GM23338 (cell line): ENCODE measurements around the gene SSH2. TPM values are rescaled to one million over a fixed set of nuclear protein-coding genes. Genes with fewer than 3 reads are reported as not detected.

Experiments used
- ATAC-seq: fragments of 200-7000 bp; cut with Tn5 transposase; 3 replicates; pipeline ENCODE4 v1.9.1; 2020
- DNase-seq: peaks from one replicate; pipeline ENCODE4 v3.0.0-alpha.2; 2015; ENCODE audit warnings: low spot score
- H2AFZ ChIP-seq: fragments of 200-600 bp; sonication (generic); 2 replicates; pipeline ENCODE4 v1.8.0; 2016; ENCODE audit warnings: antibody characterized with exemption, mild to moderate bottlenecking, moderate library complexity
- H3F3A ChIP-seq: fragments of 200-600 bp; sonication (generic); replicated peaks from 2 replicates; pipeline ENCODE4 v1.8.0; 2017; ENCODE audit warnings: antibody characterized with exemption, mixed run types, low read depth
- H3K27ac ChIP-seq: fragments of 200-600 bp; sonication (generic); 2 replicates; pipeline ENCODE4 v1.6.1; 2016; ENCODE audit warnings: low read depth
- H3K27me3 ChIP-seq: fragments of 200-600 bp; sonication (generic); 2 replicates; pipeline ENCODE4 v1.8.0; 2016; ENCODE audit warnings: mild to moderate bottlenecking, mixed run types, moderate library complexity; ENCODE audit not compliant: insufficient read depth
- H3K36me3 ChIP-seq: fragments of 200-600 bp; sonication (generic); 2 replicates; pipeline ENCODE4 v1.8.0; 2016; ENCODE audit warnings: mild to moderate bottlenecking; ENCODE audit not compliant: insufficient read depth
- H3K4me1 ChIP-seq: fragments of 200-600 bp; sonication (generic); 2 replicates; pipeline ENCODE4 v1.8.0; 2016; ENCODE audit warnings: mild to moderate bottlenecking, moderate library complexity; ENCODE audit not compliant: insufficient read depth
- H3K4me2 ChIP-seq: fragments of 200-600 bp; sonication (generic); 2 replicates; pipeline ENCODE4 v1.7.1; 2017; ENCODE audit warnings: mixed run types
- H3K4me3 ChIP-seq: fragments of 200-600 bp; sonication (generic); 2 replicates; pipeline ENCODE4 v1.6.1; 2016; ENCODE audit warnings: mixed run types
- H3K79me2 ChIP-seq: fragments of 200-600 bp; sonication (generic); replicated peaks from 2 replicates; pipeline ENCODE4 v1.8.0; 2017; ENCODE audit warnings: mild to moderate bottlenecking; ENCODE audit not compliant: insufficient read depth
- H3K9me2 ChIP-seq: fragments of 200-600 bp; sonication (generic); 2 replicates; pipeline ENCODE4 v1.8.0; 2017; ENCODE audit not compliant: insufficient read depth
- H4K20me1 ChIP-seq: fragments of 200-600 bp; sonication (generic); replicated peaks from 2 replicates; pipeline ENCODE4 v1.8.0; 2017; ENCODE audit warnings: mild to moderate bottlenecking; ENCODE audit not compliant: insufficient read depth
- H3K27ac Mint-ChIP-seq: 2 replicates; pipeline ENCODE4 v1.8.0; 2020; ENCODE audit warnings: inconsistent platforms, mild to moderate bottlenecking, moderate library complexity, mixed read lengths
- H3K27me3 Mint-ChIP-seq: 3 replicates; pipeline ENCODE4 v1.8.0; 2022; ENCODE audit warnings: low read depth, mild to moderate bottlenecking, moderate library complexity, mixed read lengths, inconsistent platforms; ENCODE audit not compliant: insufficient read depth, poor library complexity
- H3K36me3 Mint-ChIP-seq: 3 replicates; pipeline ENCODE4 v1.8.0; 2021; ENCODE audit warnings: low read depth, mild to moderate bottlenecking, inconsistent platforms, moderate library complexity, mixed read lengths
- H3K4me1 Mint-ChIP-seq: 3 replicates; pipeline ENCODE4 v1.8.0; 2020; ENCODE audit warnings: mild to moderate bottlenecking, inconsistent platforms, mixed read lengths
- H3K4me3 Mint-ChIP-seq: 3 replicates; pipeline ENCODE4 v1.8.0; 2021; ENCODE audit warnings: moderate library complexity, mild to moderate bottlenecking, inconsistent platforms, mixed read lengths
- H3K9me3 Mint-ChIP-seq: 3 replicates; pipeline ENCODE4 v1.8.0; 2020; ENCODE audit warnings: moderate library complexity, mild to moderate bottlenecking, inconsistent platforms, mixed read lengths
- ETS1 ChIP-seq: IDR thresholded peaks from 2 replicates; pipeline ENCODE4 v1.6.1; 2016; ENCODE audit warnings: antibody characterized with exemption
- EZH2 ChIP-seq: fragments of 200-600 bp; sonication (generic); IDR thresholded peaks from one replicate; pipeline ENCODE4 v1.8.0; 2017; ENCODE audit warnings: antibody characterized with exemption, mild to moderate bottlenecking, low read depth; ENCODE audit not compliant: unreplicated experiment
- EZH2phosphoT487 ChIP-seq: fragments of 200-600 bp; sonication (generic); IDR thresholded peaks from one replicate; pipeline ENCODE4 v1.8.1; 2018; ENCODE audit warnings: antibody characterized with exemption; ENCODE audit not compliant: unreplicated experiment
- JUNB ChIP-seq: IDR thresholded peaks from one replicate; pipeline ENCODE4 v1.6.1; 2016; ENCODE audit warnings: antibody characterized with exemption; ENCODE audit not compliant: unreplicated experiment
- NANOG ChIP-seq: IDR thresholded peaks from 2 replicates; pipeline ENCODE4 v1.6.1; 2016; ENCODE audit warnings: antibody characterized with exemption, borderline replicate concordance
- STAT1 ChIP-seq: IDR thresholded peaks from one replicate; pipeline ENCODE4 v1.6.1; 2016; ENCODE audit warnings: antibody characterized with exemption; ENCODE audit not compliant: unreplicated experiment
- ZNF331 ChIP-seq: fragments of 250-450 bp; sonication (Bioruptor Pico); IDR thresholded peaks from 2 replicates; pipeline ENCODE4 v1.5.0; 2020; ENCODE audit warnings: low read depth, mild to moderate bottlenecking, moderate library complexity
- polyA plus RNA-seq: library from polyadenylated mRNA; unstranded; fragments of >200 nt; fragmentation: Nextera tagmentation; extraction: Ambion mirVana; gene quantifications from 2 replicates; pipeline ENCODE4 v1.2.1, GENCODE V29; 2016
- total RNA-seq: library from RNA; depleted of rRNA; stranded (reverse); fragments of >200 nt; shearing (Covaris generic); gene quantifications from 2 replicates; pipeline ENCODE4 v1.2.3, GENCODE V29; 2014
- TF ChIP-seq, protein P1 (sequence below): fragments of 250-450 bp; sonication (Bioruptor Pico); IDR thresholded peaks from 2 replicates; pipeline ENCODE4 v1.5.0; 2020; ENCODE audit warnings: mild to moderate bottlenecking, moderate library complexity

Gene SSH2
- total and polyA plus RNA-seq, 2 experiments from 2014 or later, result 9.9 to 12.1 TPM

- Mint-ChIP-seq H3K4me3 (no peak overlapping the region), H3K36me3 (no peaks in the 10 kb centered on the region), H3K27me3 (no peaks in the 10 kb centered on the region), H3K4me1 (no peaks in the 10 kb centered on the region; the same call in 2 of the 3 replicates), H3K27ac (no peak overlapping the region), H3K9me3 (no peaks in the 10 kb centered on the region)
- Histone ChIP-seq H3K4me3 (no peak overlapping the region), H3K9me2 (no peaks in the 10 kb centered on the region), H3K36me3 (no peaks in the 10 kb centered on the region), H3K27ac (no peak overlapping the region), H3K79me2 (peaks cover 2% of the 10 kb centered on the region; the same call in 1 of the 2 replicates), H3K4me2 (no peak overlapping the region), H4K20me1 (no peaks in the 10 kb centered on the region), H3F3A (no peaks in the 10 kb centered on the region), H3K4me1 (no peaks in the 10 kb centered on the region), H3K27me3 (no peaks in the 10 kb centered on the region), H2AFZ (no peak overlapping the region)
- no peak for DNase-seq
- TF ChIP-seq JUNB, result no peak
- TF ChIP-seq ZNF331 (CRISPR knock-in tag), result no peak
- no peak for TF ChIP-seq ETS1
- TF ChIP-seq EZH2phosphoT487, result no peak
- TF ChIP-seq STAT1, result no peak
- TF ChIP-seq NANOG, result no peak
- TF ChIP-seq, protein P1, sequence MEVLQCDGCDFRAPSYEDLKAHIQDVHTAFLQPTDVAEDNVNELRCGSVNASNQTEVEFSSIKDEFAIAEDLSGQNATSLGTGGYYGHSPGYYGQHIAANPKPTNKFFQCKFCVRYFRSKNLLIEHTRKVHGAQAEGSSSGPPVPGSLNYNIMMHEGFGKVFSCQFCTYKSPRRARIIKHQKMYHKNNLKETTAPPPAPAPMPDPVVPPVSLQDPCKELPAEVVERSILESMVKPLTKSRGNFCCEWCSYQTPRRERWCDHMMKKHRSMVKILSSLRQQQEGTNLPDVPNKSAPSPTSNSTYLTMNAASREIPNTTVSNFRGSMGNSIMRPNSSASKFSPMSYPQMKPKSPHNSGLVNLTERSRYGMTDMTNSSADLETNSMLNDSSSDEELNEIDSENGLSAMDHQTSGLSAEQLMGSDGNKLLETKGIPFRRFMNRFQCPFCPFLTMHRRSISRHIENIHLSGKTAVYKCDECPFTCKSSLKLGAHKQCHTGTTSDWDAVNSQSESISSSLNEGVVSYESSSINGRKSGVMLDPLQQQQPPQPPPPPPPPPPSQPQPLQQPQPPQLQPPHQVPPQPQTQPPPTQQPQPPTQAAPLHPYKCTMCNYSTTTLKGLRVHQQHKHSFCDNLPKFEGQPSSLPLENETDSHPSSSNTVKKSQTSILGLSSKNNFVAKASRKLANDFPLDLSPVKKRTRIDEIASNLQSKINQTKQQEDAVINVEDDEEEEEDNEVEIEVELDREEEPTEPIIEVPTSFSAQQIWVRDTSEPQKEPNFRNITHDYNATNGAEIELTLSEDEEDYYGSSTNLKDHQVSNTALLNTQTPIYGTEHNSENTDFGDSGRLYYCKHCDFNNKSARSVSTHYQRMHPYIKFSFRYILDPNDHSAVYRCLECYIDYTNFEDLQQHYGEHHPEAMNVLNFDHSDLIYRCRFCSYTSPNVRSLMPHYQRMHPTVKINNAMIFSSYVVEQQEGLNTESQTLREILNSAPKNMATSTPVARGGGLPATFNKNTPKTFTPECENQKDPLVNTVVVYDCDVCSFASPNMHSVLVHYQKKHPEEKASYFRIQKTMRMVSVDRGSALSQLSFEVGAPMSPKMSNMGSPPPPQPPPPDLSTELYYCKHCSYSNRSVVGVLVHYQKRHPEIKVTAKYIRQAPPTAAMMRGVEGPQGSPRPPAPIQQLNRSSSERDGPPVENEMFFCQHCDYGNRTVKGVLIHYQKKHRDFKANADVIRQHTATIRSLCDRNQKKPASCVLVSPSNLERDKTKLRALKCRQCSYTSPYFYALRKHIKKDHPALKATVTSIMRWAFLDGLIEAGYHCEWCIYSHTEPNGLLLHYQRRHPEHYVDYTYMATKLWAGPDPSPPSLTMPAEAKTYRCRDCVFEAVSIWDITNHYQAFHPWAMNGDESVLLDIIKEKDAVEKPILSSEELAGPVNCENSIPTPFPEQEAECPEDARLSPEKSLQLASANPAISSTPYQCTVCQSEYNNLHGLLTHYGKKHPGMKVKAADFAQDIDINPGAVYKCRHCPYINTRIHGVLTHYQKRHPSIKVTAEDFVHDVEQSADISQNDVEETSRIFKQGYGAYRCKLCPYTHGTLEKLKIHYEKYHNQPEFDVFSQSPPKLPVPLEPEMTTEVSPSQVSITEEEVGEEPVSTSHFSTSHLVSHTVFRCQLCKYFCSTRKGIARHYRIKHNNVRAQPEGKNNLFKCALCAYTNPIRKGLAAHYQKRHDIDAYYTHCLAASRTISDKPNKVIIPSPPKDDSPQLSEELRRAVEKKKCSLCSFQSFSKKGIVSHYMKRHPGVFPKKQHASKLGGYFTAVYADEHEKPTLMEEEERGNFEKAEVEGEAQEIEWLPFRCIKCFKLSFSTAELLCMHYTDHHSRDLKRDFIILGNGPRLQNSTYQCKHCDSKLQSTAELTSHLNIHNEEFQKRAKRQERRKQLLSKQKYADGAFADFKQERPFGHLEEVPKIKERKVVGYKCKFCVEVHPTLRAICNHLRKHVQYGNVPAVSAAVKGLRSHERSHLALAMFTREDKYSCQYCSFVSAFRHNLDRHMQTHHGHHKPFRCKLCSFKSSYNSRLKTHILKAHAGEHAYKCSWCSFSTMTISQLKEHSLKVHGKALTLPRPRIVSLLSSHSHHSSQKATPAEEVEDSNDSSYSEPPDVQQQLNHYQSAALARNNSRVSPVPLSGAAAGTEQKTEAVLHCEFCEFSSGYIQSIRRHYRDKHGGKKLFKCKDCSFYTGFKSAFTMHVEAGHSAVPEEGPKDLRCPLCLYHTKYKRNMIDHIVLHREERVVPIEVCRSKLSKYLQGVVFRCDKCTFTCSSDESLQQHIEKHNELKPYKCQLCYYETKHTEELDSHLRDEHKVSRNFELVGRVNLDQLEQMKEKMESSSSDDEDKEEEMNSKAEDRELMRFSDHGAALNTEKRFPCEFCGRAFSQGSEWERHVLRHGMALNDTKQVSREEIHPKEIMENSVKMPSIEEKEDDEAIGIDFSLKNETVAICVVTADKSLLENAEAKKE (CRISPR knock-in tag), result no peak
- no peak for TF ChIP-seq EZH2
- ATAC-seq, result no peak
Observed at GRCh38 chr17:29914819-29915537, 15.1 kb downstream of the SSH2 start.
